SK-N-MC (cell line): ENCODE results near the gene GLS.

Source experiments
- EZH2 ChIP-seq: fragments of 200-600 bp; sonication (generic); IDR thresholded peaks from one replicate; pipeline ENCODE4 v1.6.1; 2017; ENCODE audit warnings: antibody characterized with exemption
- POLR2AphosphoS5 ChIP-seq: IDR thresholded peaks from 2 replicates; pipeline ENCODE4 v1.6.1; 2012; ENCODE audit warnings: mild to moderate bottlenecking, low read depth, low read length, borderline replicate concordance

- TF ChIP-seq POLR2AphosphoS5, result no peak
- TF ChIP-seq EZH2, result no peak
Measured at GRCh38 chr2:190948671-190949070, 68.0 kb downstream of the GLS start.
